Type B pancreatic cell (in vitro differentiated cells): Measurements from ENCODE around the gene CCN5. TPM values are rescaled to one million over a fixed set of nuclear protein-coding genes. Genes with fewer than 3 reads are reported as not detected.
"Not testable (repeated sequence)": the region's sequence is repeated elsewhere in the genome, so short reads cannot be mapped to it uniquely, and the experiment has no call there.

Source experiments
- DNase-seq: peaks from one replicate; pipeline ENCODE4 v3.0.0; 2021; ENCODE audit warnings: mixed read lengths; ENCODE audit not compliant: unreplicated experiment; ENCODE audit errors: extremely low spot score
- H3K27ac Mint-ChIP-seq: 2 replicates; pipeline ENCODE4 v1.8.0; 2021; ENCODE audit warnings: mild to moderate bottlenecking, mixed read lengths
- H3K27me3 Mint-ChIP-seq: 2 replicates; pipeline ENCODE4 v1.8.0; 2021; ENCODE audit warnings: mixed read lengths
- H3K36me3 Mint-ChIP-seq: 2 replicates; pipeline ENCODE4 v1.8.0; 2021; ENCODE audit warnings: mixed read lengths
- H3K4me1 Mint-ChIP-seq: one replicate; pipeline ENCODE4 v1.8.0; 2021; ENCODE audit warnings: mixed read lengths; ENCODE audit not compliant: unreplicated experiment
- H3K4me3 Mint-ChIP-seq: 2 replicates; pipeline ENCODE4 v1.8.0; 2021; ENCODE audit warnings: mild to moderate bottlenecking, mixed read lengths
- H3K9me3 Mint-ChIP-seq: 2 replicates; pipeline ENCODE4 v1.8.0; 2021; ENCODE audit warnings: mixed read lengths
- total RNA-seq: library from RNA; stranded (reverse); gene quantifications from 2 replicates; pipeline ENCODE4 v1.2.1, GENCODE V29; 2021; ENCODE audit warnings: low replicate concordance
- TF ChIP-seq, protein P1 (sequence below): fragments of 200-600 bp; sonication (generic); conservative IDR thresholded peaks from 2 replicates; pipeline ENCODE4 v1.5.0; 2021; ENCODE audit warnings: antibody characterized with exemption, mild to moderate bottlenecking

CCN5 gene
- total RNA-seq, 1 donor from 2014 or later = not detected

DNA sequence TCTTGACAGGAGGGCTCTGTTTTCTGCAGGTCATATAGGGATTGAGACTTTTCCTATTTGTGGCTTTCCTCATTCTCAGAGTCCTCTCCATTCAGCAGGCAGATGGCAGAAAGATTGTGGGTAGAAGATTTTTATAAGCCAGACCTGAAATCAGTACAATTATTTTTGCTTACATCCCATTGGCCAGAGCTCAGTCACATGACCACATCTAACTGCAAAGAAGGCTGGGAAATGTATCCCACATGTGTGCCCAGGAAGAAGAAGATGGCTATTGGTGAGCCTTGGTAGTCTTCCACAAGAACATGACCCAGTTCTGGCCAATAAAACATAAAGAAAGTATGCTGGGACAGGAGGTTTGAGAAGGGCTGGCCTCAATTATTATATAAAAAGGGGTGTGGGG is 21.5 kb upstream of the CCN5 start:
- no peak overlapping the region for H3K4me3 Mint-ChIP-seq
- no peak overlapping the region for H3K27ac Mint-ChIP-seq
- H3K27me3 Mint-ChIP-seq = no peaks in the 10 kb centered on the region
- H3K4me1 Mint-ChIP-seq = no peaks in the 10 kb centered on the region
- H3K9me3 Mint-ChIP-seq = peaks cover 4% of the 10 kb centered on the region
- H3K36me3 Mint-ChIP-seq = no peaks in the 10 kb centered on the region
- TF ChIP-seq, protein P1, sequence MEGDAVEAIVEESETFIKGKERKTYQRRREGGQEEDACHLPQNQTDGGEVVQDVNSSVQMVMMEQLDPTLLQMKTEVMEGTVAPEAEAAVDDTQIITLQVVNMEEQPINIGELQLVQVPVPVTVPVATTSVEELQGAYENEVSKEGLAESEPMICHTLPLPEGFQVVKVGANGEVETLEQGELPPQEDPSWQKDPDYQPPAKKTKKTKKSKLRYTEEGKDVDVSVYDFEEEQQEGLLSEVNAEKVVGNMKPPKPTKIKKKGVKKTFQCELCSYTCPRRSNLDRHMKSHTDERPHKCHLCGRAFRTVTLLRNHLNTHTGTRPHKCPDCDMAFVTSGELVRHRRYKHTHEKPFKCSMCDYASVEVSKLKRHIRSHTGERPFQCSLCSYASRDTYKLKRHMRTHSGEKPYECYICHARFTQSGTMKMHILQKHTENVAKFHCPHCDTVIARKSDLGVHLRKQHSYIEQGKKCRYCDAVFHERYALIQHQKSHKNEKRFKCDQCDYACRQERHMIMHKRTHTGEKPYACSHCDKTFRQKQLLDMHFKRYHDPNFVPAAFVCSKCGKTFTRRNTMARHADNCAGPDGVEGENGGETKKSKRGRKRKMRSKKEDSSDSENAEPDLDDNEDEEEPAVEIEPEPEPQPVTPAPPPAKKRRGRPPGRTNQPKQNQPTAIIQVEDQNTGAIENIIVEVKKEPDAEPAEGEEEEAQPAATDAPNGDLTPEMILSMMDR = no peak
- no peak for DNase-seq

DNA sequence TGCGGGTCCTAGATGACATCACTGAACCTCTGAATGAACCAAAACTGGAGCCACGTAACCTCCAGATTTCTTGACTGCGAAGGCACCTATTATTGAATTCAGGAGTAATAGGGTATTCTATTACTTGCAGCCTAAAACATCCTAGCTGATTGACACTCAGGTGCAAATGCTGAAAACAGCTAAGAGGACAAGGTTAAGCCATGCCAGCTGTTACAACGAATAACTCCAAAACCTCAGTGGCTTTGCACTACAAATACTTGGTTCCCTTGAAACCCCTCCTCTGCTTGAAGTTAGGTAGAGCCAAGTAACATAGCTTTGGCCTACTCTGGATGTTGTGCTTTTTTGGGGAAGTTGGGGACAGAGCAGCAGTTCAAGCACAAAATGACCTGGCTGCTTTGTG is 21.0 kb upstream of the CCN5 start:
- Mint-ChIP-seq H3K36me3 (no peaks in the 10 kb centered on the region), H3K27me3 (no peaks in the 10 kb centered on the region), H3K4me3 (no peak overlapping the region), H3K4me1 (no peaks in the 10 kb centered on the region), H3K27ac (no peak overlapping the region), H3K9me3 (peaks cover 4% of the 10 kb centered on the region)
- no peak for DNase-seq
- TF ChIP-seq, protein P1 = no peak

DNA sequence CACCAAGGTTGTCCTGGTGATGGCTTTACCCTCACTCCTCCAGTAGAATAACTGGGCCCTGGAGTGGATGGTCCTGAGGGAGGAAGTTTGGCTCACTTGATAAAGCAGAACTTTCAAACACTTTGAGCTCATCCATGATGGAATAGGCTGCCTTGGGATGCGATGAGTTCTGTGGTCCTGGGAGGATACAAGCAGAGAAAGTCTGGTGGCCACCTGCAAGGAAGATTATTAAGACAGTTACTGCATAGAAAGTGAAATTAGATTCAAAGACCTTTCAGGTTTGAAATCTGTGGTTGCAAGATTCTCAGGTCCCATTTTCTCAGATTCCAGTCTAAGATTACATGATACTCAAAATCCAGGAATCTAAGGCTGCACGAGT is 19.9 kb upstream of the CCN5 start:
- Mint-ChIP-seq H3K27ac (no peak overlapping the region), H3K4me1 (no peaks in the 10 kb centered on the region), H3K9me3 (peaks cover 4% of the 10 kb centered on the region), H3K4me3 (no peak overlapping the region), H3K36me3 (no peaks in the 10 kb centered on the region), H3K27me3 (no peaks in the 10 kb centered on the region)
- TF ChIP-seq, protein P1 = no peak
- DNase-seq = no peak

- Mint-ChIP-seq H3K9me3 (peaks cover 4% of the 10 kb centered on the region), H3K27me3 (no peaks in the 10 kb centered on the region), H3K36me3 (no peaks in the 10 kb centered on the region), H3K27ac (no peak overlapping the region), H3K4me3 (no peak overlapping the region), H3K4me1 (no peaks in the 10 kb centered on the region)
- TF ChIP-seq, protein P1 = no peak
- DNase-seq = no peak
These were observed 19.4 kb upstream of the CCN5 start for GRCh38 chr20:44695674-44696300.

DNA sequence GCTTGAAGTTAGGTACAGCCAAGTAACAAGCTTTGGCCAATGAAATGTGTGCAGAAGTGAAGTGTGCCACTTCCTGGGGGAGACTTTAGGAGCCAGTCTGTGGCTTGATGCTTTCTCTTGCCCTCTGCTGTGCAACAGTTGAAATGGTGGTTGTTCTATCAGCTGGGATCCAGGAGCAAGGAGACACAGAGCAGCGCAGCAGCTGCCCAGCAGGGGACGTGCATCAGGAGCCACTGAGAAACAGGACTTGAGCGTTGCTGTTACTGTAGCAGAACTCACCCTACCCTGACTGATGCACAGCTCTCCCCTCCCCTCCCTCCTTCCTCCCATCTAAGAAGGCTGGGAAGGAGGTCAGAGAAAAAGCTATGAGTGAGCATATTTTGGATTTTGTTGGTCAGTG is 18.9 kb upstream of the CCN5 start:
- no peak for DNase-seq
- Mint-ChIP-seq H3K27me3 (no peaks in the 10 kb centered on the region), H3K9me3 (peaks cover 4% of the 10 kb centered on the region), H3K4me1 (peaks cover 4% of the 10 kb centered on the region), H3K4me3 (no peak overlapping the region), H3K36me3 (no peaks in the 10 kb centered on the region), H3K27ac (no peak overlapping the region)
- TF ChIP-seq, protein P1 = no peak

- not testable (repeated sequence) for H3K36me3 Mint-ChIP-seq, H3K4me1 Mint-ChIP-seq, DNase-seq, H3K4me3 Mint-ChIP-seq, H3K27me3 Mint-ChIP-seq, H3K27ac Mint-ChIP-seq, H3K9me3 Mint-ChIP-seq
These were observed 18.1 kb upstream of the CCN5 start for GRCh38 chr20:44697041-44697440.
